HUES48 (cell line): Measurements from ENCODE around the gene NFS1.

ENCODE experiments used
- H3K27ac ChIP-seq: one replicate; pipeline ENCODE4 v1.7.0; 2013; ENCODE audit warnings: low read depth, low read length, inconsistent platforms
- H3K27me3 ChIP-seq: 2 replicates; pipeline ENCODE4 v1.6.1; 2013; ENCODE audit warnings: mild to moderate bottlenecking, low read length; ENCODE audit not compliant: control insufficient read depth, insufficient read depth
- H3K36me3 ChIP-seq: 2 replicates; pipeline ENCODE4 v1.6.1; 2013; ENCODE audit warnings: low read length; ENCODE audit not compliant: control insufficient read depth, insufficient read depth
- H3K4me1 ChIP-seq: 2 replicates; pipeline ENCODE4 v1.6.1; 2013; ENCODE audit warnings: mild to moderate bottlenecking, low read length; ENCODE audit not compliant: control insufficient read depth, insufficient read depth
- H3K4me3 ChIP-seq: 2 replicates; pipeline ENCODE4 v1.5.1; 2013; ENCODE audit warnings: mild to moderate bottlenecking, low read depth, low read length
- H3K9ac ChIP-seq: 2 replicates; pipeline ENCODE4 v1.6.1; 2013; ENCODE audit warnings: mild to moderate bottlenecking, low read depth, low read length, moderate library complexity
- H3K9me3 ChIP-seq: 2 replicates; pipeline ENCODE4 v1.6.1; 2013; ENCODE audit warnings: low read length; ENCODE audit not compliant: control insufficient read depth, insufficient read depth

NFS1 gene

GRCh38 chr20:35632539-35633115 lies 66.5 kb downstream of the NFS1 start:
- Histone ChIP-seq H3K27me3 (no peaks in the 10 kb centered on the region), H3K36me3 (peaks cover 48% of the 10 kb centered on the region), H3K27ac (no peak overlapping the region), H3K9ac (no peak overlapping the region), H3K4me1 (no peaks in the 10 kb centered on the region), H3K4me3 (no peak overlapping the region), H3K9me3 (no peaks in the 10 kb centered on the region)

- Histone ChIP-seq H3K9me3 (no peaks in the 10 kb centered on the region), H3K27ac (no peak overlapping the region), H3K4me1 (no peaks in the 10 kb centered on the region), H3K27me3 (no peaks in the 10 kb centered on the region), H3K4me3 (no peak overlapping the region), H3K9ac (no peak overlapping the region), H3K36me3 (peaks cover 66% of the 10 kb centered on the region)
Observed at GRCh38 chr20:35630636-35631035, 68.5 kb downstream of the NFS1 start.

DNA sequence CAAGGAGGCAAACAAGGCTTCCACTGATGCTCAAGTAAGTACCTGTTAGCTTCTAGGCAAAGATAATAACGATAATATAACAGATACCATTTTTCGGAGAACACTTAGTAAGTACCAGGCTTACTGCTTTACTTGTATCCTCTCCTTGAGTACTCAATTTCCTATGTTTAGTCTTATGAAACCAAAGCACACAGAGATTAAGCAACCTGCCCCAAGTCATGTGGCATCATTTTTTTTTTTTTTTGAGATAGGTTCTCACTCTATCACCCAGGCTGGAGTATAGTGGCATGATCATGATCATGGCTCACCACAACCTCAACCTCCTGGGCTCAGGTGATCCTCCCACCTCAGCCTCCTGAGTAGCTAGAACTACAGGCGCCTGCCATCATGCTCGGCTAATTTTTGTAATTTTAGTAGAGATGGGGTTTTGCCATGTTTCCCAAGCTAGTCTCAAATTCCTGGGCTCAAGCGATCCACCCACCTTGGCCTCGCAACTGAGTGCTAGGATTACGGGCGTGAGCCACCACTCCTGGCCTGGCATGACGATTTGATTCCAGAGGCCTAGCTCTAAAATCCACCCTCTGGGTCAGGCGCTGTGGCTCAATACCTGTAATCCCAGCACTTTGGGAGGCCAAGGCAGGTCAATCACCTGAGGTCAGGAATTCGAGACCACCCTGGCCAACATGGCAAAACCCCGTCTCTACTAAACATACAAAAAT lies 69.6 kb downstream of the NFS1 start:
- Histone ChIP-seq H3K27ac (no peak overlapping the region), H3K36me3 (peaks cover 74% of the 10 kb centered on the region)

DNA sequence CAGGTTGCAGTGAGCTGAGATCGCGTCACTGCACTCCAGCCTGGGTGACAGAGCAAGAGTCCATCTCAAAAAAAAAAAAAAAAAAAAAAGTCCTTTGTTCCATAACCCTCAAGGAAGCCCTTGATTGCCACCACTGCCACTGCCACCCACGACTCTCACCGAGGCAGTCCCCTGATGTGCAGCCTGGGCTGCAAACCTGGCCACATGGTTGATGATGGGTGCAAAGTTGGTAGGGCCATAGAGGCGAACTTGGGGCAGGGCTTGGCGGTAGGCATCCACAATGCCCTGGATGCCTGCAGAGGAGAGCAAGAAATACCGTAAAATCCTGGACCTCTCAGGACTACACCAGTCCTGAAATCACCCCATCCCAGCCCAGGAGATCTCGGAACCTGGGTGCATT lies 72.0 kb downstream of the NFS1 start:
- Histone ChIP-seq H3K27ac (no peak overlapping the region), H3K9me3 (no peaks in the 10 kb centered on the region), H3K36me3 (peaks cover 68% of the 10 kb centered on the region), H3K9ac (no peak overlapping the region), H3K4me1 (no peaks in the 10 kb centered on the region), H3K4me3 (no peak overlapping the region), H3K27me3 (no peaks in the 10 kb centered on the region)

More for the DNA sequence above, 69.6 kb downstream of the NFS1 start:
- Histone ChIP-seq H3K9me3 (no peaks in the 10 kb centered on the region), H3K27me3 (no peaks in the 10 kb centered on the region), H3K4me3 (no peak overlapping the region), H3K9ac (no peak overlapping the region), H3K4me1 (no peaks in the 10 kb centered on the region)

- Histone ChIP-seq H3K9ac (no peak overlapping the region), H3K27ac (no peak overlapping the region), H3K27me3 (no peaks in the 10 kb centered on the region), H3K4me3 (no peak overlapping the region), H3K9me3 (no peaks in the 10 kb centered on the region), H3K4me1 (no peaks in the 10 kb centered on the region), H3K36me3 (peaks cover 65% of the 10 kb centered on the region)
Observed at GRCh38 chr20:35626386-35627001, 72.7 kb downstream of the NFS1 start.

GRCh38 chr20:35625584-35626385 lies 73.4 kb downstream of the NFS1 start:
- Histone ChIP-seq H3K27me3 (no peaks in the 10 kb centered on the region), H3K9me3 (no peaks in the 10 kb centered on the region), H3K4me3 (no peak overlapping the region), H3K36me3 (peaks cover 62% of the 10 kb centered on the region), H3K27ac (no peak overlapping the region), H3K4me1 (no peaks in the 10 kb centered on the region), H3K9ac (no peak overlapping the region)

- Histone ChIP-seq H3K27ac (no peak overlapping the region), H3K4me3 (no peak overlapping the region), H3K4me1 (peaks cover 10% of the 10 kb centered on the region), H3K36me3 (peaks cover 24% of the 10 kb centered on the region), H3K27me3 (peaks cover 11% of the 10 kb centered on the region), H3K9ac (no peak overlapping the region), H3K9me3 (no peaks in the 10 kb centered on the region)
Observed at GRCh38 chr20:35621560-35621946, 77.6 kb downstream of the NFS1 start.

- Histone ChIP-seq H3K27ac (no peak overlapping the region), H3K9ac (no peak overlapping the region), H3K4me3 (no peak overlapping the region), H3K27me3 (peaks cover 11% of the 10 kb centered on the region), H3K9me3 (no peaks in the 10 kb centered on the region), H3K4me1 (peaks cover 10% of the 10 kb centered on the region), H3K36me3 (peaks cover 19% of the 10 kb centered on the region)
Observed at GRCh38 chr20:35620818-35621559, 78.2 kb downstream of the NFS1 start.

GRCh38 chr20:35619196-35620095 lies 79.7 kb downstream of the NFS1 start:
- H3K9me3 ChIP-seq: no peaks in the 10 kb centered on the region
- peaks cover 11% of the 10 kb centered on the region for H3K27me3 ChIP-seq
- H3K36me3 ChIP-seq: peaks cover 8% of the 10 kb centered on the region; the same call in 1 of the 2 replicates
- H3K9ac ChIP-seq: 0 out of 2 replicates have a peak overlapping the region, but pooled peaks have one; percentile 1
- peaks cover 10% of the 10 kb centered on the region for H3K4me1 ChIP-seq
- peak overlapping the region; percentile 57 for H3K4me3 ChIP-seq
- H3K27ac ChIP-seq: peak overlapping the region; percentile 76
